GM12801 (cell line): ENCODE results near the gene NELL1.

Experiments
- TF ChIP-seq, protein P1 (sequence below): IDR thresholded peaks from one replicate; pipeline ENCODE4 v1.5.1; 2011; ENCODE audit warnings: control low read depth; ENCODE audit not compliant: insufficient read length; ENCODE audit errors: extremely low read depth

Gene NELL1

GRCh38 chr11:21396342-21397008 is 727.1 kb downstream of the NELL1 start:
- TF ChIP-seq, protein P1, sequence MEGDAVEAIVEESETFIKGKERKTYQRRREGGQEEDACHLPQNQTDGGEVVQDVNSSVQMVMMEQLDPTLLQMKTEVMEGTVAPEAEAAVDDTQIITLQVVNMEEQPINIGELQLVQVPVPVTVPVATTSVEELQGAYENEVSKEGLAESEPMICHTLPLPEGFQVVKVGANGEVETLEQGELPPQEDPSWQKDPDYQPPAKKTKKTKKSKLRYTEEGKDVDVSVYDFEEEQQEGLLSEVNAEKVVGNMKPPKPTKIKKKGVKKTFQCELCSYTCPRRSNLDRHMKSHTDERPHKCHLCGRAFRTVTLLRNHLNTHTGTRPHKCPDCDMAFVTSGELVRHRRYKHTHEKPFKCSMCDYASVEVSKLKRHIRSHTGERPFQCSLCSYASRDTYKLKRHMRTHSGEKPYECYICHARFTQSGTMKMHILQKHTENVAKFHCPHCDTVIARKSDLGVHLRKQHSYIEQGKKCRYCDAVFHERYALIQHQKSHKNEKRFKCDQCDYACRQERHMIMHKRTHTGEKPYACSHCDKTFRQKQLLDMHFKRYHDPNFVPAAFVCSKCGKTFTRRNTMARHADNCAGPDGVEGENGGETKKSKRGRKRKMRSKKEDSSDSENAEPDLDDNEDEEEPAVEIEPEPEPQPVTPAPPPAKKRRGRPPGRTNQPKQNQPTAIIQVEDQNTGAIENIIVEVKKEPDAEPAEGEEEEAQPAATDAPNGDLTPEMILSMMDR = no peak

DNA sequence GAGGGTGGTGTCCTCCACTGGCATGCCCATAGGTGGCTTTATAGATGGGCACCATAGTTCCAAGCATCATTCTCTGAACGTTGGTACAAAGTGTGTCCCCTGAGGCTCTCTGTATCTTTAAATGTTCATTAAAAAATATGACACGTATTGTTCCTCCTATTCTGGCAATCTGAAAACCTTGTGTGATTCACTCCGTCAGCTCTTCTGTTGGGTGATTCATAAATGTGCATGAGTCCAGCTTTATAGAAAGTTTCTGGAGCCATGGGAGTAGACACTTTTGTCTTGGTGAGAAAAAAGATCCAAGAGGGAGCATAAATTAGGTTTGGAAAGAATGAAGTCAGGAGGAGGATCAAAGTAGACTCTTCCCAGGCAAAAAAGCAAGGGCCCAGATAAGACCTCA is 728.8 kb downstream of the NELL1 start:
- TF ChIP-seq, protein P1 = no peak

- TF ChIP-seq, protein P1 = no peak
Observed at GRCh38 chr11:21401496-21401895, 732.1 kb downstream of the NELL1 start.

DNA sequence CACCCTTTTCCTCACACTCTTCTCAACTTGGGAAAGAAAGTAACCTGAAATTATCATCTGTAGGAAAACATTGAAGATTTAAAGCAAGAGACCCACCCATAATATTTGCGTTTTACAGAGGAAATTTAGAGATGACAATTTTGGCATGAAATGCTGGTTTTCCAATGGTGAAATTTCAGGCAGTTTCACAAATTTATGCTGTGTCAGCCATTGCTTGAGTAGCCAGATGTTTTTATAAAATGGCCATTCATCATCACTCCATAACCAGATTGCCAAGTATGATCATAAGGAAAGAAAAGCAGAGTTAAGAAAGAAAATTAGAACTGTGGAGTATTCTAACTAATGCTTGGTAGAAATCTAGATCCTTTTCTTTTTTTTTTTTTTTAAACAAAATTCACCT is 732.9 kb downstream of the NELL1 start:
- TF ChIP-seq, protein P1 = no peak

- TF ChIP-seq, protein P1 = no peak
Observed at GRCh38 chr11:21403069-21403468, 733.7 kb downstream of the NELL1 start.

- TF ChIP-seq, protein P1 = no peak
Observed at GRCh38 chr11:21405422-21405821, 736.0 kb downstream of the NELL1 start.

DNA sequence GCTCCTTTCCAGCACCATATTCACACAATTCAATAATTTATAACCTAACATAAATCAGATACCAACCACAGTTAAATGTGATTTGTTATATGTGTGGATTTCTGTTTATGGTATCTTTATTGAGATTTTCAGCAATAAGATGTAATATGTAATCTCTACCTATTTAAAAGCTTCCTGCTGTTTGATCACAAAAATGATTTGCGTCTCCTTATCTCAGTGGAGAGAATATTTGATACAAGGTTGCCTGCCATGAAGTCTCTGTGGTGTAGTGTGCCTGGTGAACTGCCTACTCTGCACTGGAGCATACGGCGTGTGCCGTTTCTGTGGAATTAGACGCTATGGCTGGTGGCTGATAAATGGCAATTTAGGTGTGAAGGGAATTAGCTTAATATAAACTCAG is 741.1 kb downstream of the NELL1 start:
- TF ChIP-seq, protein P1 = no peak
